HG02885 (cell line): ENCODE results near the gene GRAMD2A.

Source experiments
- ATAC-seq: cut with Tn5 transposase; IDR thresholded peaks from one replicate; pipeline ENCODE4 v1.9.1; 2021; ENCODE audit warnings: mild to moderate bottlenecking; ENCODE audit not compliant: unreplicated experiment, poor library complexity

GRAMD2A gene

DNA sequence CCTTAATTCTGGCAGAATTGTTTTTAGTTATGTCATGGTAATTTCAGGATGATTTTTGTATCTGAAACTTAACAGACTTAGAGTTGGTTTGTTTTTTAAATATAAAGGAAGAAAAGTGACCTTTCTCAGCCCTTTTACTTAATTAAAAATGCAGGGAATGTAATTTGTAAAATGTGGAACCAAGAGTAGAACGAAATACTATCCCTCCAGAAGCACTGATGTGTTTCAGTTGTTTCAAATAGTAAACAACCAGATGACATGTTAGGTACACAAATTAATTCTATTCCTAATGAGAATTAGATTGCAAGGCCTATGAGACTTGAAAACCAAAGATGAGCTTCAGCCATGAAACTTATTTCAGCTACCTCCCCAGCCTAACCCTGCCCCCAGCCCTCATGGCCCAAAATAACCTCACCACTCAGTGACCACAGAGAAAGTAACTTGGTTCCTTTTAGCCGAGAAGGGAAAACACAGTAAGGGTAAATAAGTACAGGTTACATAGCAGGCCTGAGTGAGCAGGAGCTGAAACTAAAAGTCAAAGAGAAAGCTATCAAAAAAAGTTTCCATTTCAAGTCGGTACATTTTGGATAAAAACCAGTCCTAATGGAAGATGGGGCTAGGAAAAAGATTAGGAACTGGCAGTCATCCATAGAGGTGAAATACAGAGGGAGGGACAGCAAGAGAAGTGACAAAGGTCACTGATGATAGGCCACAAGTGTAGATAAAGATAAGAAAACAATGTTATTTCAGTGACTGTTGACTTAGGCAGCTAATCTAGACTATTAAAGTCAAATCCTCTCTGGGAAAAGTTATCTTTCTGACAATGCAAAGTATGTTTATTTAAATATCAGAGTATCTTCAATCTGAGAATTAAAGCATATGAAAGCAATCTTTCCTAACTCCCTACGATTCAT is 56.2 kb downstream of the GRAMD2A start:
- ATAC-seq, result peak; percentile 99

GRCh38 chr15:72140088-72140487 is 57.5 kb downstream of the GRAMD2A start:
- ATAC-seq, result no peak

- ATAC-seq, result no peak
Measured at GRCh38 chr15:72139667-72140066, 57.9 kb downstream of the GRAMD2A start.

- ATAC-seq, result no peak
Measured at GRCh38 chr15:72136170-72137051, 61.2 kb downstream of the GRAMD2A start.

DNA sequence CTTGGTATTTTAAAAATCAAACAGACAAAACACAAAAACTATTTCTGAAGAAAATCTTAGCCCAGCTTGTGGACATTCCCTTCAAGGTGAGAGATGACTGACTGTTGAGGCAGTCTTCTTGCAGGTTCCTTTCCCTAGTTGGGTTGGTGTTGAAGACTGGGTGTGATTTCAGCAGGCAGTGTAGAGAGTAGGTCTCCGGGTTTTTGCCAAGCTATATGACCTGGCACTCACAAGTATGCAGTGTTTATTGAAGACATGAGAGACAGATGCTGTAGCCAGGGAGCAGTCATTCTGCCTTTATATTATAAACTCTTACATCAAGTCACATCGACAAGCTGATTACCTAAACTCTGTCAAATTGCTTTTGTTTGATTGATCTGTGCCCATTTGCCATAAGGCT is 61.9 kb downstream of the GRAMD2A start:
- ATAC-seq, result no peak

GRCh38 chr15:72133211-72133610 is 64.4 kb downstream of the GRAMD2A start:
- ATAC-seq, result no peak

GRCh38 chr15:72131922-72132321 is 65.7 kb downstream of the GRAMD2A start:
- ATAC-seq, result no peak

- no peak for ATAC-seq
Measured at GRCh38 chr15:72130272-72130671, 67.3 kb downstream of the GRAMD2A start.

- no peak for ATAC-seq
Measured at GRCh38 chr15:72128359-72128758, 69.2 kb downstream of the GRAMD2A start.

DNA sequence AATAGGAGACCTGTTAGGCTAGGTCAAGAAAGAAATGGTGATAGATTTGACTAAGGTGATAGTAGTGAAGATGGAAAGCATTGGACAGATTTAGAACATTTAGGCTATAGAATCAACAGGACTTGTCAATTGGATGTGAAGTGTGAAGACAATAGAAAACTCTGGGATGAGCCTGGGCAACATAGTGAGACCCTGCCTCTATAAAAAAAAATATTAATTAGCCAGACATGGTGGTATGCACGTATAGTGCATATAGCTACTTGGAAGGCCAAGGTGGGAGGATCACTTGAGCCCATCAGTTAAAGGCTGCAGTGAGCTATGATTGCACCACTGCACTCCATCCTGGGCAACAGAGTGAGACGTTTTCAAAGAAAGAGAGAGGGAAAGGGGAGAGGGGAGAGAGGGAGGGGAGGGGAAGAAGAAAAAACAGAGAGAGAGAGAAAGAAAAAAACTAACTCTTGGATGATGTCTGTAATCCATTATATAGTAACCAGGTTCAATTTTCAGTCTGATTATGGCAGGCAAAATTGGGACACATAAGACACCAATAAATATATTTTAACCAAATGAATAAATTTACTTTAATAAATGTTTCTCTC is 69.8 kb downstream of the GRAMD2A start:
- ATAC-seq, result no peak

DNA sequence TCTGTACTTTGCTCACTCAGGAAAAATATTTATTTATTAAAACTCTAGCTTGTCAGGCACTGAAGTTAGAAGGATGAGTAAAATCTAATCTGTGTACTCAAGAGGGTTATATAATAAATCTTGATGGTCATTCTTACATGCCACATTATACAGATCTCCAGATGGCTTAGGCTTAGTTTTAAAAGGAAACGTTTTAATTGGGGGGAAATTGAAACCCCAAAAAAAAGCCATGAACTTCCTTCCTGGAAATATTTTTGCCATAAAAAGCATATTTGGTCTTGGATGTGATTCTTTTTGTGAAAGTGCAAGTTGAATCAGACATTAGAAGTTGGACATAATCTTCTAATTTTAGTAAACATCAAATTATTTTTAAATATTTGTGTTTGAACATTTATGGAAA is 73.4 kb downstream of the GRAMD2A start:
- no peak for ATAC-seq

DNA sequence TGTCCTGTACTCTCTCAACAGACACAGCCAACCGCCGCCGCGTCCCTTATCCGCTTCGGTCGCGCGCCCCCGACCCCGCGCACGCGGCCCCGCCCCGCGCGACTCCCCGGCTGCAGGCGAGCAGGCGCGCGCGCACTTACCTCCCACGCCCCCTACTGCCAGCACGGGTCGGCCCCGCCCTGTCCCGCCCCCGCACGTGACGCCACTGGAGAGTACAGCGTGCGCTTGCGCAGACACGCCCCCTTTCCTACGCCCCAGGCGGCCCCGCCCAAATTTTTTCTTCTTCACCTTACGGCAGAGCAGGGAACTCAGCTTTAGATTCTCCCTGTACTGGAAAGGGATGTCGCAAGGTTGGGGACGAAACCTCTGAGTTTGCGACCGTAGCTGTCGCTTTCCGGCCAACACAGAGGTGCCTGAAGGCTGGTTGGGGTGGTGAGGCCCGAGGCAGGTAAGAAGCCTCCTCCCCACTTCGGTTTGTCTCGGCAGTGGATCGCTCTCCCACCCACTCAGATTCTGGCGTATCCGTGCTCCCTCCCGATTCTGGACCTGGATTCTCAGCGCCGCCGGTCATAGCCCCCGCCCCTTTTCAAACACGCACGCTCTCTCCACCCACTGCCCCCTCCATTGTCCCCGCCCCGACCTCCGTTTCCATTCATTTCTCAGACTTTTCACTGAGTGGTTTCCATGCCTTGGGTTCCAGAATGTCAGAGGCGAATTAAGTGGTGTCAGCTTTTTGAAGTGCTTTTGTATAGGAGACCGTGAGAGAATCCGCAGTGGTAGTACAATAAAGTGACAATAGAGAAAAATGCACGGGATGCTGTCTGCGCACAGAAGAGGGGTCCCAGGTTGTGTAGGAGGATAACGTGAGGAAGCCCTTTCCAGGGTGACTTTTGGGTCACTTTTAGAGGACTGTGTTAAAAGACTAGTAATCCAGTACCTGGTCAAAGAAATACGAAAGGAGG is 79.3 kb downstream of the GRAMD2A start, which contains the start of the genes MYO9A and SENP8:
Gene MYO9A, minus strand, starts transcription at position 134 of the 962 bp plus-strand sequence. CDS start 71,587 bp downstream, outside the sequence.
Gene SENP8, plus strand, starts transcription at position 387 of the 962 bp plus-strand sequence. CDS start 21,221 bp downstream, outside the sequence.
- ATAC-seq, result peak; percentile 65

DNA sequence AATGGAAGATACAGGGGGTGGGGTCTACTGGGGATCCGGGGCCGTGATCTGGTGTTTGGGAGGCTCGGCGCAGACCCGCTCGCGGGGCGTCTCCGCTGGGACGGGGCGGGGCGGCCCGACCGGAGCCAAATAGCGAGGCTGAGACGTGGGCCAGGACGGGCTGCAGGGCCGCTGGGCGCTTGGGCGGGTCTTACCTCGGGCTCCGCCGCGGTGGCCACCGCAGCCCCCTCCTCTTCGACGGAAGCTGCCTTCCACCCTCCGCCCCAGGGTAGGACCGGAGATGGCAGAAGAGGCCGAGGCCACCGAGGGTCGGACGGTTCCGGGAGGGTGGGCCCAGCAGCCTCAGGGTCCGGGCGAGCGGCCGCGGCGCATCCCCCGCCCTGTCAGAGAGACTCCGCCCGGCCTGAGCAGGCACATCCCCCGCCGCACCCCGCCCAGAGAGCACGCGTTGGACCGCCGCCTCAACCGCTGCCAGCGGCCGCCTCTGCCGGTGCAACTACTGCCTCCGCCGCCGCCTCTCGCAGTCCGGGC is 80.0 kb downstream of the GRAMD2A start:
- ATAC-seq, result peak; percentile 67

DNA sequence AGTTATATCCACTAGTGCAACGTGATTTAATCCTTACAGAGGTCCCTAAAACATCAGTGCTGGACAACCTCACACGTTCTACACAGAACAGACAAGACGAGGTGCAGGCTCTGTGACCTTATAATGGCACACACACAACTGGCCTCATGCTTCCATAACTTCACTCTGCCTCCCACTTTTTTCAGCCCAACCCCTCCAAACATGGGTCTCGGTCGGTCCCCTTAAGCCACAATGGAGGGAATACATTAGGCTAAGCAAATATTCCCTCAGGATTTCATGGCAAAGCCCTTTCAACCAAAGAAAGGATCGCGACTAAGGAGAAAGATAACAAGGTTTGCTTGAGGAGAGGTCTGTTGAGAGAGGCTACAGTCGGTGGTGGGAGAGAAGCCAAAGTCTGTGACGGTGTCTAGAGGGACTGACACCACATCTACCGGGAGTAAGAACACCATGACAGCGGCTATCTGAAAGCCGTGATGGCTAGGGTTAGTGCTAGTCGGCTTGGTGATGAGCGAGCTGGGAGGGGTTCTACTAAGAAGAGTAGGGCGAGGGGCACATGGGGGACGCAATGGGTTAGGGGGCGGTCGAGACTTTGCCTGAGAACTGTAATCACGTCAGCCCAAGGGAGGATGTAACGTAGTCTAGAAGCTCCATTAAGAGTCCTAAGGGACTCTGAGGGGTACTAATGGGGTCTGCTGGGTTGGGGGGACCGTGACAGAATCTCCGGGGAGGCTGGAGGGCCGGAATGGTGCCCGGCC is 80.7 kb downstream of the GRAMD2A start:
- ATAC-seq, result no peak

DNA sequence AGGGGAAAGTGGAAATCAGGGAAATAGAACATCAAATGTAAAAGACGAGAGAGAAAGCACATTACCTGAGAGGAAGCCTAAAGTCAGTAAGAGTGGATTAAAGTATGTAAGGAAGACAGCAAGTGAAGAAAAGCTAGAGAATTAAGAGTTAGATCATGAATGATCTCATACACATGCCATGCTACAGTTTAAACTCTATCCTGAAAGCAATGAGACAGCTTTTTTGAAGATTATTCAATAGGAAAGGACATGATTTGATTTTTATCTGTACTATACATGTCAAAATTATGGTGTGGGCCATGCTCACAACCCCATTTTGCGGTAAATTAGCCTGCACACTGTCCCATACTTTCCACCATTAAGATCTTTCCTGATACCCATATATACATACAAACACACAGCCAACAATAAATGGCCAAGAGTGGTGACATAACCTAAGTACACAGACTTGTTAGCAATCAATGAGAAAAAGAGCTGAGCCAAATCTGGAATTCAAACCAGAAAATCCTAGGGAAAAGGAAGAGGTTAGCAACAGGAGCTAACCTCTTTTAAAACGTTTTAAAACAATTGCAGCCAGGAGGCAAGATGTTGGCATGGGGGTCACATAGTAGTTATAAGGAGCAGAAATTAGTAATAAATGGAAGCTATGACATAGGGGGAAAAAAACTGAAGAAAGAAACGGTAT is 84.1 kb downstream of the GRAMD2A start:
- ATAC-seq, result no peak

- no peak for ATAC-seq
Measured at GRCh38 chr15:72112805-72113204, 84.8 kb downstream of the GRAMD2A start.

- no peak for ATAC-seq
Measured at GRCh38 chr15:72112116-72112515, 85.5 kb downstream of the GRAMD2A start.

- ATAC-seq, result no peak
Measured at GRCh38 chr15:72110355-72110754, 87.2 kb downstream of the GRAMD2A start.
